Panc1 (cell line): ENCODE results near the gene PTGDS. TPM values are rescaled to one million over a fixed set of nuclear protein-coding genes. Genes with fewer than 3 reads are reported as not detected.

ENCODE experiments used
- ATAC-seq: fragments of 200-7000 bp; cut with Tn5 transposase; 2 replicates; pipeline ENCODE4 v1.9.1; 2020; ENCODE audit warnings: mild to moderate bottlenecking, moderate library complexity
- BruUV-seq: library from RNA; stranded (reverse); fragments of 400-500 nt; replicated peaks from 2 replicates; lab custom pipeline; 2021; lab: Mats Ljungman, UMichigan
- CTCF ChIA-PET: fragments of 300-600 bp; sonication (Branson Sonifier 250); formaldehyde crosslinking; loops from one replicate; lab custom pipeline; 2022; ENCODE audit warnings: antibody characterized with exemption; lab: Charles Lee
- POLR2A ChIA-PET: fragments of 300-600 bp; sonication (Branson Sonifier 250); formaldehyde crosslinking; loops from one replicate; lab custom pipeline; 2022; ENCODE audit warnings: antibody characterized with exemption; lab: Charles Lee
- DNase-seq: peaks from one replicate; pipeline ENCODE4 v3.0.0-alpha.2; 2010; ENCODE audit warnings: low read depth, low spot score
- H3K27ac ChIP-seq: 2 replicates; pipeline ENCODE4 v1.5.1; 2011; ENCODE audit warnings: mild to moderate bottlenecking, low read length, inconsistent platforms
- H3K27me3 ChIP-seq: fragments of 200-500 bp; sonication (Bioruptor generic); 2 replicates; pipeline ENCODE4 v1.6.0; 2014; ENCODE audit warnings: low read length, inconsistent platforms; ENCODE audit not compliant: control insufficient read depth, insufficient read depth
- H3K36me3 ChIP-seq: fragments of 200-500 bp; sonication (Bioruptor generic); 2 replicates; pipeline ENCODE4 v1.5.1; 2014; ENCODE audit warnings: inconsistent platforms, mild to moderate bottlenecking, low read length, moderate library complexity; ENCODE audit not compliant: control insufficient read depth, insufficient read depth
- H3K4me1 ChIP-seq: 2 replicates; pipeline ENCODE4 v1.5.1; 2011; ENCODE audit warnings: inconsistent platforms, mild to moderate bottlenecking, low read length, moderate library complexity; ENCODE audit not compliant: control insufficient read depth, insufficient read depth
- H3K4me3 ChIP-seq, 2 experiments: 2 replicates each; pipeline ENCODE4 v1.5.1; 2011 to 2012; ENCODE audit warnings: low read depth in 2 of 2, low read length in 2 of 2, mild to moderate bottlenecking in 2 of 2, inconsistent platforms in 1 of 2, moderate library complexity in 1 of 2
- H3K9me3 ChIP-seq: fragments of 200-500 bp; sonication (Bioruptor generic); 2 replicates; pipeline ENCODE4 v1.5.1; 2014; ENCODE audit warnings: low read depth, mild to moderate bottlenecking, inconsistent platforms, low read length, moderate library complexity; ENCODE audit not compliant: control insufficient read depth, insufficient read depth
- CTCF ChIP-seq: fragments of 450-650 bp; IDR thresholded peaks from 2 replicates; pipeline ENCODE4 v1.5.1; 2017; ENCODE audit warnings: mild to moderate bottlenecking
- POLR2AphosphoS5 ChIP-seq: IDR thresholded peaks from 2 replicates; pipeline ENCODE4 v1.6.1; 2012; ENCODE audit warnings: mild to moderate bottlenecking, low read depth, low read length, moderate library complexity
- REST ChIP-seq, 2 experiments: IDR thresholded peaks; 2 replicates each; pipeline ENCODE4 v1.6.1; 2011 to 2012; ENCODE audit warnings: low read depth in 2 of 2, control low read depth in 1 of 2, low read length in 1 of 2, mild to moderate bottlenecking in 1 of 2, moderate library complexity in 1 of 2; ENCODE audit not compliant: insufficient read depth in 1 of 2
- SIN3A ChIP-seq: IDR thresholded peaks from 2 replicates; pipeline ENCODE4 v1.6.1; 2012; ENCODE audit warnings: low read depth, mild to moderate bottlenecking, low read length, moderate library complexity, borderline replicate concordance; ENCODE audit not compliant: insufficient read depth
- TCF7L2 ChIP-seq: IDR thresholded peaks from 2 replicates; pipeline ENCODE4 v1.6.1; 2011; ENCODE audit warnings: mild to moderate bottlenecking, low read depth, low read length, inconsistent platforms
- in situ Hi-C: cut with HindIII; loops from 2 replicates; pipeline ENCODE4 v1.10.0; 2016; ENCODE audit warnings: low sequenced_read_pairs, low pct_unique_long_range_greater_than_20kb
- intact Hi-C: fragments of 100-400 bp; cut with micrococcal nuclease; formaldehyde crosslinking; loops from one replicate; pipeline ENCODE4 v1.10.0; 2022; ENCODE audit not compliant: unreplicated experiment
- total RNA-seq: library from RNA; stranded (reverse); gene quantifications from one replicate; pipeline ENCODE4 v1.2.1, GENCODE V29; 2021; ENCODE audit not compliant: unreplicated experiment

The PTGDS gene
- total RNA-seq, 1 experiment from 2014 or later = 13.7 TPM

GRCh38 chr9:136988872-136989271 is 11.6 kb downstream of the PTGDS start:
- Histone ChIP-seq H3K4me1 (peaks cover 7% of the 10 kb centered on the region; the same call in 1 of the 2 replicates), H3K9me3 (no peaks in the 10 kb centered on the region), H3K36me3 (no peaks in the 10 kb centered on the region; the same call in 1 of the 2 replicates), H3K27me3 (no peaks in the 10 kb centered on the region), H3K27ac (no peak overlapping the region), H3K4me3 (no peak overlapping the region)
- in situ Hi-C loops = no loop called here
- ChIA-PET POLR2A (no interaction called here), CTCF (no interaction called here)
- TF ChIP-seq TCF7L2 (no peak), SIN3A (no peak), REST (IDR thresholded peaks at IDR 0.05; ENCODE audit: insufficient read depth in 1 of 2, low read depth in 2 of 2, low read length in 1 of 2) (no peak), POLR2AphosphoS5 (no peak), CTCF (no peak)
- no TSS peak for BruUV-seq
- no peak for ATAC-seq
- DNase-seq = no peak
- intact Hi-C loops = no loop called here

GRCh38 chr9:136990242-136990911 is 13.1 kb downstream of the PTGDS start:
- no TSS peak for BruUV-seq
- Histone ChIP-seq H3K4me3 (no peak overlapping the region), H3K36me3 (no peaks in the 10 kb centered on the region; the same call in 1 of the 2 replicates), H3K4me1 (peaks cover 7% of the 10 kb centered on the region; the same call in 1 of the 2 replicates), H3K27me3 (no peaks in the 10 kb centered on the region), H3K27ac (peak overlapping the region; percentile 77), H3K9me3 (no peaks in the 10 kb centered on the region)
- in situ Hi-C loops = no loop called here
- intact Hi-C loops = no loop called here
- DNase-seq (no peak), ATAC-seq (no peak)
- CTCF ChIA-PET = no interaction called here
- TF ChIP-seq POLR2AphosphoS5 (no peak), SIN3A (no peak), REST (IDR thresholded peaks at IDR 0.05; ENCODE audit: insufficient read depth in 1 of 2, low read depth in 2 of 2, low read length in 1 of 2) (no peak), TCF7L2 (no peak), CTCF (no peak)
- POLR2A ChIA-PET = no interaction called here
